Transverse colon (tissue), 3 donors: ENCODE data around the gene STRA8.
A peak's percentile ranks its signal among the peaks of the same experiment; 100 is the strongest.

Source experiments
- EP300 ChIP-seq: sonication (generic); formaldehyde crosslinking; IDR thresholded peaks from one replicate; pipeline ENCODE4 v1.6.1; 2017; ENCODE audit warnings: antibody characterized with exemption, low read depth
- POLR2A ChIP-seq: fragments of 450-650 bp; IDR thresholded peaks from one replicate; pipeline ENCODE4 v1.6.1; 2016; ENCODE audit warnings: antibody characterized with exemption, mild to moderate bottlenecking, moderate library complexity
- TF ChIP-seq, protein P1 (sequence below), 5 experiments: fragments of 200-600 bp in 3 of 5; fragments of 450-650 bp in 2 of 5; sonication (generic) in 3 of 5; IDR thresholded peaks; 1 replicate in 2 of 5; 2 replicates in 3 of 5; pipeline ENCODE4 v1.5.1; 2016 to 2017; ENCODE audit warnings: antibody characterized with exemption in 5 of 5, inconsistent platforms in 3 of 5, mild to moderate bottlenecking in 2 of 5, moderate library complexity in 1 of 5

- TF ChIP-seq, protein P1, sequence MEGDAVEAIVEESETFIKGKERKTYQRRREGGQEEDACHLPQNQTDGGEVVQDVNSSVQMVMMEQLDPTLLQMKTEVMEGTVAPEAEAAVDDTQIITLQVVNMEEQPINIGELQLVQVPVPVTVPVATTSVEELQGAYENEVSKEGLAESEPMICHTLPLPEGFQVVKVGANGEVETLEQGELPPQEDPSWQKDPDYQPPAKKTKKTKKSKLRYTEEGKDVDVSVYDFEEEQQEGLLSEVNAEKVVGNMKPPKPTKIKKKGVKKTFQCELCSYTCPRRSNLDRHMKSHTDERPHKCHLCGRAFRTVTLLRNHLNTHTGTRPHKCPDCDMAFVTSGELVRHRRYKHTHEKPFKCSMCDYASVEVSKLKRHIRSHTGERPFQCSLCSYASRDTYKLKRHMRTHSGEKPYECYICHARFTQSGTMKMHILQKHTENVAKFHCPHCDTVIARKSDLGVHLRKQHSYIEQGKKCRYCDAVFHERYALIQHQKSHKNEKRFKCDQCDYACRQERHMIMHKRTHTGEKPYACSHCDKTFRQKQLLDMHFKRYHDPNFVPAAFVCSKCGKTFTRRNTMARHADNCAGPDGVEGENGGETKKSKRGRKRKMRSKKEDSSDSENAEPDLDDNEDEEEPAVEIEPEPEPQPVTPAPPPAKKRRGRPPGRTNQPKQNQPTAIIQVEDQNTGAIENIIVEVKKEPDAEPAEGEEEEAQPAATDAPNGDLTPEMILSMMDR (IDR thresholded peaks at IDR 0.05) = peak; percentile 82 to 97 (median 87)
- TF ChIP-seq EP300 (no peak), POLR2A (no peak)
Measured at GRCh38 chr7:135281363-135281949, 47.8 kb downstream of the STRA8 start.
